Measurements from ENCODE around the gene NDUFAF7. TPM values are rescaled to one million over a fixed set of nuclear protein-coding genes. Genes with fewer than 3 reads are reported as not detected.

The NDUFAF7 gene
- total and polyA plus RNA-seq, 2 of the 13 experiments (the other 11 are each of a cell fraction or from before 2014, with no cell fraction given), result 27.0 to 40.8 TPM

GRCh38 chr2:37189452-37190153 is 41.9 kb upstream of the NDUFAF7 start (continued):
- TF ChIP-seq ZIK1 (CRISPR knock-in tag; IDR thresholded peaks at IDR 0.05; ENCODE audit: borderline replicate concordance, low read depth), result no peak
- TF ChIP-seq MIXL1 (CRISPR knock-in tag; IDR thresholded peaks at IDR 0.05), result peak; percentile 67; the same call in 1 of the 2 replicates
- TF ChIP-seq IKZF5 (CRISPR knock-in tag; IDR thresholded peaks at IDR 0.05), result 0 out of 2 replicates have a peak, but pooled peaks have one; percentile 49
- peak; percentile 52; the same call in 1 of the 2 replicates for TF ChIP-seq PPARG (CRISPR knock-in tag; conservative IDR thresholded peaks at IDR 0.05)
- peak; percentile 37 to 46; a peak in 1 of 4 replicates for TF ChIP-seq HMGXB4 (CRISPR knock-in tag; IDR thresholded peaks at IDR 0.05; ENCODE audit: borderline replicate concordance in 1 of 2, low read depth in 1 of 2)
- peak; percentile 27 for TF ChIP-seq SMC3 (IDR thresholded peaks at IDR 0.05; ENCODE audit: low read length)
- TF ChIP-seq ZNF558 (CRISPR knock-in tag; IDR thresholded peaks at IDR 0.05; ENCODE audit: borderline replicate concordance), result no peak
- TF ChIP-seq ZNF451 (CRISPR knock-in tag; IDR thresholded peaks at IDR 0.05), result no peak
- peak; percentile 47; the same call in 1 of the 2 replicates for TF ChIP-seq HDAC2 (CRISPR knock-in tag; IDR thresholded peaks at IDR 0.05)
- peak; percentile 74; the same call in 1 of the 2 replicates for TF ChIP-seq ZNF292 (CRISPR knock-in tag; IDR thresholded peaks at IDR 0.05; ENCODE audit: borderline replicate concordance, low read depth)
- no peak for TF ChIP-seq TEAD3 (CRISPR knock-in tag; optimal IDR thresholded peaks at IDR 0.05; ENCODE audit: borderline replicate concordance)
- TF ChIP-seq STAT5B (CRISPR knock-in tag; IDR thresholded peaks at IDR 0.05), result no peak
- no peak for TF ChIP-seq ZNF766 (CRISPR knock-in tag; IDR thresholded peaks at IDR 0.05; ENCODE audit: borderline replicate concordance)
- TF ChIP-seq ZNF704 (CRISPR knock-in tag; IDR thresholded peaks at IDR 0.05; ENCODE audit: borderline replicate concordance), result no peak
- TF ChIP-seq FOXM1 (CRISPR knock-in tag; IDR thresholded peaks at IDR 0.05), result no peak
- no peak for TF ChIP-seq ZNF775 (CRISPR knock-in tag; IDR thresholded peaks at IDR 0.05; ENCODE audit: borderline replicate concordance)
- no peak for TF ChIP-seq ZNF382 (CRISPR knock-in tag; IDR thresholded peaks at IDR 0.05; ENCODE audit: borderline replicate concordance)
- TF ChIP-seq FOSL2 (CRISPR knock-in tag; IDR thresholded peaks at IDR 0.05), result peak; percentile 99
- TF ChIP-seq PREB (CRISPR knock-in tag; IDR thresholded peaks at IDR 0.05), result no peak
- TF ChIP-seq HIVEP1 (CRISPR knock-in tag; IDR thresholded peaks at IDR 0.05), result 0 out of 2 replicates have a peak, but pooled peaks have one; percentile 28
- TF ChIP-seq KMT2B (CRISPR knock-in tag; IDR thresholded peaks at IDR 0.05), result no peak
- no peak for TF ChIP-seq ZSCAN20 (CRISPR knock-in tag; IDR thresholded peaks at IDR 0.05; ENCODE audit: borderline replicate concordance)
- TF ChIP-seq MAX (IDR thresholded peaks at IDR 0.05), result no peak
